GM12878 (cell line): ENCODE results near the gene HOXC5.

Source experiments
- ATF3 ChIP-seq: IDR thresholded peaks from 2 replicates; pipeline ENCODE4 v1.6.1; 2011; ENCODE audit warnings: low read depth, mild to moderate bottlenecking, low read length, moderate library complexity, borderline replicate concordance; ENCODE audit errors: extremely low read depth
- CTCF ChIP-seq, 3 experiments: IDR thresholded peaks in 2 of 3; conservative IDR thresholded peaks in 1 of 3; 2 replicates each; pipeline ENCODE4 v1.5.1; 2011; ENCODE audit warnings: low read depth in 3 of 3, low read length in 3 of 3, mild to moderate bottlenecking in 3 of 3, control low read depth in 2 of 3, moderate library complexity in 2 of 3, inconsistent platforms in 1 of 3, mixed read lengths in 1 of 3; ENCODE audit not compliant: control insufficient read depth in 2 of 3, insufficient read depth in 1 of 3; ENCODE audit errors: extremely low read depth in 1 of 3
- MAX ChIP-seq: IDR thresholded peaks from 2 replicates; pipeline ENCODE4 v1.6.1; 2012; ENCODE audit warnings: low read depth, low read length, improper control_type of control experiment
- POLR2A ChIP-seq: IDR thresholded peaks from 2 replicates; pipeline ENCODE4 v1.6.1; 2011; ENCODE audit warnings: low read depth, mild to moderate bottlenecking, low read length
- POLR2AphosphoS5 ChIP-seq: IDR thresholded peaks from 2 replicates; pipeline ENCODE4 v1.6.1; 2011; ENCODE audit warnings: mild to moderate bottlenecking, low read length, inconsistent platforms
- USF1 ChIP-seq: IDR thresholded peaks from 2 replicates; pipeline ENCODE4 v1.6.1; 2011; ENCODE audit warnings: borderline replicate concordance, low read depth, mild to moderate bottlenecking, moderate library complexity, mixed read lengths, low read length; ENCODE audit not compliant: insufficient read depth; ENCODE audit errors: extremely low read length
- ZNF592 ChIP-seq: fragments of 450-650 bp; IDR thresholded peaks from 2 replicates; pipeline ENCODE4 v1.6.1; 2017; ENCODE audit warnings: mild to moderate bottlenecking, moderate library complexity

GRCh38 chr12:54047160-54047963, 14.5 kb downstream of the HOXC5 start:
- TF ChIP-seq USF1 = no peak
- TF ChIP-seq POLR2A = no peak
- TF ChIP-seq ATF3 = no peak
- TF ChIP-seq MAX = no peak
- TF ChIP-seq ZNF592 = no peak
- no peak for TF ChIP-seq CTCF (IDR thresholded peaks at IDR 0.05 in 2 of 3, conservative IDR thresholded peaks at IDR 0.05 in 1 of 3; ENCODE audit: control insufficient read depth in 2 of 3, extremely low read depth in 1 of 3, insufficient read depth in 1 of 3, low read depth in 3 of 3, low read length in 3 of 3)
- TF ChIP-seq POLR2AphosphoS5 = no peak
